Natural killer cell treated with Interleukin-12 subunit alpha and Interleukin-12 subunit beta and Interleukin-15 and Interleukin-18, amount 100 ng/mL, for 72 hours (primary cell): Measurements from ENCODE around the gene GNG7. TPM values are rescaled to one million over a fixed set of nuclear protein-coding genes. Genes with fewer than 3 reads are reported as not detected.
"Not testable (repeated sequence)": the region's sequence is repeated elsewhere in the genome, so short reads cannot be mapped to it uniquely, and the experiment has no call there.

Experiments
- ATAC-seq, 2 donors: fragments of 150-1000 bp; cut with Tn5 transposase in 1 of 2; sonication (Bioruptor Pico), chemical (Tn5 transposase) in 1 of 2; 2 replicates each; pipeline ENCODE4 v1.10.0; 2021
- DNase-seq: peaks from one replicate; pipeline ENCODE4 v3.0.0; 2022; ENCODE audit warnings: low spot score
- H3K27ac Mint-ChIP-seq, 2 donors: 1 replicate in 1 of 2; 2 replicates in 1 of 2; pipeline ENCODE4 v1.8.0; 2022; ENCODE audit warnings: mixed read lengths in 2 of 2, mild to moderate bottlenecking in 1 of 2, moderate library complexity in 1 of 2
- H3K27me3 Mint-ChIP-seq, 2 donors: 1 replicate in 1 of 2; 2 replicates in 1 of 2; pipeline ENCODE4 v1.8.0; 2022; ENCODE audit warnings: mixed read lengths in 2 of 2
- H3K36me3 Mint-ChIP-seq: one replicate; pipeline ENCODE4 v1.8.0; 2022; ENCODE audit warnings: mixed read lengths
- H3K4me1 Mint-ChIP-seq, 2 donors: 1 replicate in 1 of 2; 2 replicates in 1 of 2; pipeline ENCODE4 v1.8.0; 2022; ENCODE audit warnings: low read depth in 2 of 2, mixed read lengths in 2 of 2, mild to moderate bottlenecking in 1 of 2
- H3K4me3 Mint-ChIP-seq: one replicate; pipeline ENCODE4 v1.8.0; 2022; ENCODE audit warnings: mixed read lengths
- H3K9me3 Mint-ChIP-seq: 2 replicates; pipeline ENCODE4 v1.8.0; 2022; ENCODE audit warnings: mixed read lengths
- total RNA-seq, 2 donors: library from RNA; stranded (reverse); gene quantifications; one replicate each; pipeline ENCODE4 v1.2.3, GENCODE V29; 2022

The GNG7 gene
- total RNA-seq, 2 donors from 2014 or later: 0.26 to 0.59 TPM

DNA sequence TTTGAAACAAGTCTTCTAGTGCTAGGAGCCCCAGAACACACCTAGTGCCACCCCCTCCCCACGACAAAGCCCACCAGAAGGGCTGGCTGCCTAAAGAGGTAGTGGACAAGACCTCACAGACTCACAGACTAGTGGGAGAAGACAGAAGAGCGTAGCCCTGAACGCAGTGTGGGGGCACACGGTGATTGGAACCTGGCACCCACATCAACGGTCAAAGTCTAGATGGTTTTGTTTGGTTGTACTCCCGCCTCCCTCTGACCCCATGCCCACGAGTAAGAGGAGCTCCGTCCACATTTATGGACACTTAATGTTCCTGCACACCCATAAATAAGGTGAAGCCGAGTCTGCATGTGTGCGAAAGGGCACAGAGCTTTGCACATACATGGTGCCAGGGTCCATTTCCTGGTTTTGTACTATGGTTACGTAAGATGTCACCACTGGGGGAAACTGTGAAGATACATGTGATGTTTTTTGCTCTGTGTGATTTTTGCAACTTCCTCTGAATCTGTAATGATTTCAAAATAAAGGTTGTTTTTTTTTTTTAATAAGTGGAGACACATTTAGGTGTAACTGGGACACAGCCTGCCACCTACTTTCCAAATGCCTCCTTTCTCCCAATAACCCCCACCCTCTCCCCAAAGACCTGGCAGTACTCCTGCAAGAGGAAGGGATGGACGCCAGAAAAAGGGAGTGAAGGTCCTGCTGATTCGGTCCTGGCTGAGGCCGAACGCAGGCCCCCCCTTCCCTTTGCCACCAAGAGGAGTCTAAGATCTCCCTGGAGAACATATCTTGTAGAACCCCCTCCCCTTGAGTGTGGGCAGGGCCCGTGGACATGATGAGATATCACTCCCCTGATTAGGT lies 72.8 kb downstream of the GNG7 start:
- Mint-ChIP-seq H3K4me3 (peak overlapping the region; percentile 60), H3K27ac (peak overlapping the region; percentile 88 to 94), H3K4me1 (peaks cover 53 to 56% of the 10 kb centered on the region in 2 donors), H3K36me3 (peaks cover 13% of the 10 kb centered on the region), H3K27me3 (no peaks in the 10 kb centered on the region), H3K9me3 (peaks cover 16% of the 10 kb centered on the region)
- DNase-seq (peak; percentile 75), ATAC-seq (peak; percentile 65 to 82)

- ATAC-seq (no peak), DNase-seq (no peak)
- H3K4me3 Mint-ChIP-seq: peak overlapping the region; percentile 60
- peaks cover 53 to 60% of the 10 kb centered on the region in 2 donors for H3K4me1 Mint-ChIP-seq
- H3K27ac Mint-ChIP-seq: peak overlapping the region; percentile 88 to 94
- H3K36me3 Mint-ChIP-seq: peaks cover 13% of the 10 kb centered on the region
- peaks cover 16% of the 10 kb centered on the region for H3K9me3 Mint-ChIP-seq
- no peaks in the 10 kb centered on the region for H3K27me3 Mint-ChIP-seq
Observed at GRCh38 chr19:2628597-2628996, 73.9 kb downstream of the GNG7 start.

DNA sequence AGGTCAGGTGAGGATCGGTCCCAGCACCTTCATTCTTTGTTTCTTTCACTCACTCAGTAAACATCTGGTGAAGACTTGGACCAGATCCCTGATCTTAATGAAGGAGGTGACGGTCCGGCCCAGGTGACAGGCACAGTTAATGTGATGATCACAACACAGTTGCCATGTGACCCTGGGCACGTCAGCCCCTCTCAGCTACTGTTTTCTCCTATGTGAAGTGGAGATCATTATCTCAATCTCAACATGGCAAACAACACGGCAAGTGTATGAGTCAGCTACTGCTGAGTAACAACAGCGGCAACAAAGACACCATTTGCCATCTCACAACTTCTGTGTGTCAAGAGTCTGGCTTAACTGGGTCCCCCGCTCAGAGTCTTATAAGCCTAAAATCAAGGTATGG lies 74.6 kb downstream of the GNG7 start:
- H3K27me3 Mint-ChIP-seq: no peaks in the 10 kb centered on the region
- H3K27ac Mint-ChIP-seq: peak overlapping the region; percentile 88 to 94
- peaks cover 13% of the 10 kb centered on the region for H3K36me3 Mint-ChIP-seq
- peak overlapping the region; percentile 60 for H3K4me3 Mint-ChIP-seq
- ATAC-seq (no peak), DNase-seq (no peak)
- H3K4me1 Mint-ChIP-seq: peaks cover 53 to 65% of the 10 kb centered on the region in 2 donors
- peaks cover 16% of the 10 kb centered on the region for H3K9me3 Mint-ChIP-seq

DNA sequence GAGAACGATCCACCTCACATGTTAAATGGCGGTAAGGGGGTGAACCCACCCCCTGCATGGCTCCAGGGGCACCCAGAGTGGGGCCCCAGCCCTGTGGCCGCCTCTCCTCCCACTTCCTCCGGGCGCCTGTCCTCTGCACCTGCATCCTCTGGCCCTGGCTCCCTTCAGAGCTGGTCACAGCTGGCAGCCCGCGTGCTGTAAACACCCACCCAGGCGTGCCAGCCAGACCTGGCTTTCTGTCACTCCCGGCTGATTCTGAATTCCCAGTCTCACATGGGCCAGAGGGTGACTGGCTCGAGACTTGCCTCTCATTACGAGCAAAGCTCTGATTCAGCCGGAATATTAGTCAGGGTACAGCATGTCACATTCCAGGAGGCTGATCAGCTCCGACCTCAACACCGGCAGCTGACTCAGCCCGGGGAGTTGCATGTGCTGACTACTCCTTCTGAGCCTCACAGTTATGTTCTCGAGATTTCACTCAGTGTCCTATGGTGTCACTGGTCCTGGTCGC lies 75.1 kb downstream of the GNG7 start:
- DNase-seq (peak; percentile 72), ATAC-seq (peak; percentile 73 to 79)
- Mint-ChIP-seq H3K27ac (peak overlapping the region; percentile 88 to 94), H3K4me3 (peak overlapping the region; percentile 60), H3K36me3 (peaks cover 13% of the 10 kb centered on the region), H3K27me3 (no peaks in the 10 kb centered on the region), H3K9me3 (peaks cover 16% of the 10 kb centered on the region), H3K4me1 (peaks cover 53 to 66% of the 10 kb centered on the region in 2 donors)

GRCh38 chr19:2625434-2625833 lies 77.1 kb downstream of the GNG7 start:
- Mint-ChIP-seq H3K27ac (peak overlapping the region; percentile 39 to 94), H3K4me3 (no peak overlapping the region), H3K27me3 (no peaks in the 10 kb centered on the region), H3K9me3 (peaks cover 13% of the 10 kb centered on the region), H3K36me3 (peaks cover 13% of the 10 kb centered on the region), H3K4me1 (peaks cover 62 to 73% of the 10 kb centered on the region in 2 donors)
- ATAC-seq (no peak), DNase-seq (no peak)

DNA sequence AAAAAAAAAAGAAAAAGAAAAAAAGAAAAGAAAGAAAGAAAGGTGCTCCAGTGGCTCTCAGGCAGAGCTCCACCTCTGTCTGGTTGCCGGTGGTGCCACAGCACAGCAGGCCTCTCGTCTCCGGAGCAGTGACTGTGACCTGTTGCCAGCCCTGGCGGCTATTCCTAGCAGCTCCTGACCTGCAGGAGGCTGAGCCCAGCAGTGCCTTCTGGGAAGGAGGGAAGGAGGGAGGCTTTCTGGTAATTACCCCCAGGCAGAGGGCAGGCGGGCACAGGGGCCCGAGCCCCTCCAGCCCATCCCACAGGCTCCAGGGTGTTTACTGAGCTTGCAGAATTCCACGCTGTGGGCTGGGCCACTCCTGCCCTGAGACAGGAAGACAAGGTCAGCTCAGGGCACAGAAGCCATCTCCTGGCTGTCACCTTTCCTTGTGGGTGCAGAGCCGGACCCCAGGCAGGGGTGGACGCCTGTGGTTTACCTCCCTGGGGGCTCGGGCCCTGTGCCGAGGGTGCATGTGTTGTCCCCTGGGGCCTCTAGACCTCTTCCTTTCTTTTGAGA lies 77.9 kb downstream of the GNG7 start:
- Mint-ChIP-seq H3K27ac (peak overlapping the region; percentile 39 to 94), H3K27me3 (no peaks in the 10 kb centered on the region), H3K4me1 (peaks cover 65 to 74% of the 10 kb centered on the region in 2 donors), H3K4me3 (no peak overlapping the region), H3K36me3 (peaks cover 11% of the 10 kb centered on the region), H3K9me3 (peaks cover 13% of the 10 kb centered on the region)
- no peak for DNase-seq
- ATAC-seq: no peak

DNA sequence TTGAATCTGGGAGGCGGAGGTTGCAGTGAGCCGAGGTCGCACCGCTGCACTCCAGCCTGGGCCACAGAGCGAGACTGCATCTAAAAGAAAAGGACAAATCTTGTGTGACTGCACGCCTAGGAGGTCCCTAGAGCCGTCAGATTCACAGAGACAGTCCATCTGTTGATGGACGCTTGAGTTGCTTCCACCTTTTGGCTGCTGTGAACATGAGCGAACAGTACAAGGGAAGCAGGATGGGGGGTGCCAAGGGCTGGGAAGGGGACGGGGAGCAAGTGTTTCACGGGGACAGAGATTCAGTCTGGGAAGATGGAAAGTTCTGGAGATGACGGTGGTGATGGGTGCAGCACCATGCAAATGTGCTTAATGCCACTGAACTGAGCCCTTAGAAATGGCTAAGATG lies 78.7 kb downstream of the GNG7 start:
- Mint-ChIP-seq H3K27ac (peak overlapping the region; percentile 39 to 94), H3K9me3 (peaks cover 7% of the 10 kb centered on the region), H3K4me3 (peak overlapping the region; percentile 22), H3K36me3 (peaks cover 7% of the 10 kb centered on the region), H3K27me3 (no peaks in the 10 kb centered on the region), H3K4me1 (peaks cover 65 to 74% of the 10 kb centered on the region in 2 donors)
- DNase-seq: no peak
- no peak for ATAC-seq

GRCh38 chr19:2622371-2622961 lies 80.0 kb downstream of the GNG7 start:
- DNase-seq (peak; percentile 89), ATAC-seq (peak; percentile 28 to 61)
- H3K36me3 Mint-ChIP-seq, H3K27me3 Mint-ChIP-seq, H3K9me3 Mint-ChIP-seq: not testable (repeated sequence)
- H3K4me3 Mint-ChIP-seq: peak overlapping the region; percentile 78
- peaks cover 65 to 74% of the 10 kb centered on the region in 2 donors for H3K4me1 Mint-ChIP-seq
- peak overlapping the region; percentile 94 to 97 for H3K27ac Mint-ChIP-seq

DNA sequence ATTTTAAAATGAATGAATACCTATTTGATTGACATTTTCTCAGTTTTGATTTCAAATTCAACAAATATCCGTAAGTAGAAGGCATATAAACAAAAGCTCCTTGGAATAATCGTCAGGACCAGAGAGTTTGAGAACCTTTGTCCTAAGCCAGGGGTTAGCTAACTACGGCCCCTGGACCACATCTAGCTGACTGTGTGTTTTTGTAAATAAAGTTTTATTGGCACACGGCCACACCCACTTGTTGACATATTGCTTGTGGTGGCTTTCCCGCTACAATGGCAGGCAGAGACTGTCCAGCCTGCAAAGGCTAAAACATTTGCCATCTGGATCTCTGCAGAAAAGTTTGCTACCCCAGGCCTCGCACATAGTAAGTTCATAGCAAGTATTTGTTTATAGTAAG lies 83.4 kb downstream of the GNG7 start:
- H3K27ac Mint-ChIP-seq: peak overlapping the region; percentile 94 to 97
- peaks cover 51 to 78% of the 10 kb centered on the region in 2 donors for H3K4me1 Mint-ChIP-seq
- ATAC-seq (no peak), DNase-seq (no peak)
- no peaks in the 10 kb centered on the region for H3K9me3 Mint-ChIP-seq
- no peaks in the 10 kb centered on the region for H3K36me3 Mint-ChIP-seq
- no peaks in the 10 kb centered on the region for H3K27me3 Mint-ChIP-seq
- H3K4me3 Mint-ChIP-seq: peak overlapping the region; percentile 78

DNA sequence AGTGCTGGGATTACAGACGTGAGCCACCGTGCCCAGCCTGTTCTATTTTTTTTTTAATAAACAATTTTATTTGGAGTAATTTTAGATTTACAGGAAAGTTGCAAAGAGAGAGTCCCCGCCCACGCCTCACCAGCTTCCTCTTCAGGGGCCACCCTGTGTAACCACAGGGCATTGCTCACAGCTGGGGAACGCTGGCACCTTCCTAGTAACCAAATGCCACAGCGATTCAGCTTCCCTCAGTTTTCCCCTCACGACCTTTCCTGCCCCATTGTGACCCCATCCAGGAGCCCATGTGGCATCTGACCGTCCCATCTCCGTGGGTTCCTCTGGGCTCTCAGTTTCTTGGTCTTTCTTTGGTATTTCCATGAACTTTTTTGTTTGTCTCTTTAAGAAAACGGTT lies 83.9 kb downstream of the GNG7 start:
- no peaks in the 10 kb centered on the region for H3K36me3 Mint-ChIP-seq
- peaks cover 55 to 77% of the 10 kb centered on the region in 2 donors for H3K4me1 Mint-ChIP-seq
- no peaks in the 10 kb centered on the region for H3K9me3 Mint-ChIP-seq
- peak overlapping the region; percentile 78 for H3K4me3 Mint-ChIP-seq
- ATAC-seq (peak; percentile 32 to 60), DNase-seq (peak; percentile 93)
- H3K27me3 Mint-ChIP-seq: no peaks in the 10 kb centered on the region
- peak overlapping the region; percentile 94 to 97 for H3K27ac Mint-ChIP-seq

GRCh38 chr19:2617393-2618165 lies 84.9 kb downstream of the GNG7 start:
- Mint-ChIP-seq H3K4me3 (peak overlapping the region; percentile 78), H3K4me1 (peaks cover 64 to 78% of the 10 kb centered on the region in 2 donors), H3K27me3 (no peaks in the 10 kb centered on the region), H3K9me3 (no peaks in the 10 kb centered on the region), H3K36me3 (no peaks in the 10 kb centered on the region), H3K27ac (peak overlapping the region; percentile 94 to 97)
- DNase-seq (no peak), ATAC-seq (no peak)

- peaks cover 61 to 78% of the 10 kb centered on the region in 2 donors for H3K4me1 Mint-ChIP-seq
- DNase-seq (no peak), ATAC-seq (no peak)
- H3K27me3 Mint-ChIP-seq: no peaks in the 10 kb centered on the region
- H3K9me3 Mint-ChIP-seq: no peaks in the 10 kb centered on the region
- H3K4me3 Mint-ChIP-seq: peak overlapping the region; percentile 78
- H3K36me3 Mint-ChIP-seq: no peaks in the 10 kb centered on the region
- H3K27ac Mint-ChIP-seq: peak overlapping the region; percentile 94 to 97
Observed at GRCh38 chr19:2616741-2617392, 85.6 kb downstream of the GNG7 start.

- Mint-ChIP-seq H3K27ac (peak overlapping the region in 1 of 2 donors; percentile 62), H3K4me1 (peaks cover 54 to 71% of the 10 kb centered on the region in 2 donors), H3K27me3 (no peaks in the 10 kb centered on the region), H3K4me3 (no peak overlapping the region), H3K36me3 (no peaks in the 10 kb centered on the region), H3K9me3 (no peaks in the 10 kb centered on the region)
- DNase-seq: no peak
- ATAC-seq: no peak
Observed at GRCh38 chr19:2615782-2616181, 86.7 kb downstream of the GNG7 start.
